Neutrophil (primary cell): ENCODE results near the gene OXT.
"Not testable (repeated sequence)": the region's sequence is repeated elsewhere in the genome, so short reads cannot be mapped to it uniquely, and the experiment has no call there.

Experiments used
- H3K27ac ChIP-seq: fragments of 200-600 bp; sonication (generic); 2 replicates; pipeline ENCODE4 v1.5.1; 2016; ENCODE audit warnings: mild to moderate bottlenecking, moderate library complexity
- H3K27me3 ChIP-seq: fragments of 200-600 bp; sonication (generic); 2 replicates; pipeline ENCODE4 v1.6.0; 2016; ENCODE audit warnings: mild to moderate bottlenecking
- H3K36me3 ChIP-seq: fragments of 200-600 bp; sonication (generic); 2 replicates; pipeline ENCODE4 v1.5.1; 2017
- H3K4me1 ChIP-seq, 2 experiments: fragments of 200-600 bp in 1 of 2; sonication (generic) in 1 of 2; 1 replicate in 1 of 2; 2 replicates in 1 of 2; pipeline versions ENCODE4 v1.5.1 to v1.6.1; 2013 to 2016; ENCODE audit warnings: low read depth in 1 of 2, low read length in 1 of 2, mild to moderate bottlenecking in 1 of 2, moderate library complexity in 1 of 2; ENCODE audit not compliant: control insufficient read depth in 1 of 2, insufficient read depth in 1 of 2
- H3K4me3 ChIP-seq, 2 experiments: fragments of 200-600 bp in 1 of 2; sonication (generic) in 1 of 2; 1 replicate in 1 of 2; 2 replicates in 1 of 2; pipeline ENCODE4 v1.5.1; 2013 to 2016; ENCODE audit warnings: low read depth in 1 of 2, low read length in 1 of 2, mild to moderate bottlenecking in 1 of 2, moderate library complexity in 1 of 2
- H3K9me3 ChIP-seq: fragments of 200-600 bp; sonication (generic); 2 replicates; pipeline ENCODE4 v1.5.1; 2016
- CTCF ChIP-seq: fragments of 200-600 bp; sonication (generic); IDR thresholded peaks from 2 replicates; pipeline ENCODE4 v1.5.1; 2016; ENCODE audit warnings: antibody characterized with exemption

The OXT gene

GRCh38 chr20:3071610-3072529 is at the start of gene OXT:
TSS of gene OXT (plus strand) at chr20:3071620. CDS start at chr20:3071656, 36 bp downstream.
- H3K9me3 ChIP-seq: no peaks in the 10 kb centered on the region
- TF ChIP-seq CTCF: no peak
- H3K4me1 ChIP-seq: peaks cover 33 to 48% of the 10 kb centered on the region in 2 experiments
- peaks cover 92% of the 10 kb centered on the region for H3K27me3 ChIP-seq
- peak within 1 kb of the TSS; percentile 55 to 69 for H3K4me3 ChIP-seq
- H3K27ac ChIP-seq: peak within 1 kb of the TSS; percentile 28
- H3K36me3 ChIP-seq: no peaks in the 10 kb centered on the region

- H3K27ac ChIP-seq: no peak overlapping the region
- H3K4me3 ChIP-seq: no peak overlapping the region
- H3K27me3 ChIP-seq: no peaks in the 10 kb centered on the region
- TF ChIP-seq CTCF: no peak
- H3K9me3 ChIP-seq: no peaks in the 10 kb centered on the region
- peaks cover 85% of the 10 kb centered on the region for H3K36me3 ChIP-seq
- no peaks in the 10 kb centered on the region for H3K4me1 ChIP-seq
Measured at GRCh38 chr20:3021777-3022176, 49.6 kb upstream of the OXT start.

- H3K27ac ChIP-seq, H3K27me3 ChIP-seq, H3K4me1 ChIP-seq, H3K4me3 ChIP-seq, H3K9me3 ChIP-seq: not testable (repeated sequence)
- H3K36me3 ChIP-seq: peaks cover 88% of the 10 kb centered on the region
Measured at GRCh38 chr20:3022559-3023490, 48.6 kb upstream of the OXT start.

- Histone ChIP-seq H3K27ac (no peak overlapping the region), H3K27me3 (no peaks in the 10 kb centered on the region), H3K4me1 (no peaks in the 10 kb centered on the region), H3K9me3 (no peaks in the 10 kb centered on the region), H3K36me3 (peaks cover 87% of the 10 kb centered on the region), H3K4me3 (no peak overlapping the region)
- TF ChIP-seq CTCF: no peak
Measured at GRCh38 chr20:3027987-3028386, 43.4 kb upstream of the OXT start.

- Histone ChIP-seq H3K36me3 (peaks cover 76% of the 10 kb centered on the region), H3K9me3 (no peaks in the 10 kb centered on the region), H3K27me3 (no peaks in the 10 kb centered on the region), H3K4me1 (no peaks in the 10 kb centered on the region), H3K4me3 (no peak overlapping the region), H3K27ac (no peak overlapping the region)
- TF ChIP-seq CTCF: no peak
Measured at GRCh38 chr20:3031524-3032147, 39.8 kb upstream of the OXT start.
